ENCODE measurements around the gene ADPRH.

The ADPRH gene

DNA sequence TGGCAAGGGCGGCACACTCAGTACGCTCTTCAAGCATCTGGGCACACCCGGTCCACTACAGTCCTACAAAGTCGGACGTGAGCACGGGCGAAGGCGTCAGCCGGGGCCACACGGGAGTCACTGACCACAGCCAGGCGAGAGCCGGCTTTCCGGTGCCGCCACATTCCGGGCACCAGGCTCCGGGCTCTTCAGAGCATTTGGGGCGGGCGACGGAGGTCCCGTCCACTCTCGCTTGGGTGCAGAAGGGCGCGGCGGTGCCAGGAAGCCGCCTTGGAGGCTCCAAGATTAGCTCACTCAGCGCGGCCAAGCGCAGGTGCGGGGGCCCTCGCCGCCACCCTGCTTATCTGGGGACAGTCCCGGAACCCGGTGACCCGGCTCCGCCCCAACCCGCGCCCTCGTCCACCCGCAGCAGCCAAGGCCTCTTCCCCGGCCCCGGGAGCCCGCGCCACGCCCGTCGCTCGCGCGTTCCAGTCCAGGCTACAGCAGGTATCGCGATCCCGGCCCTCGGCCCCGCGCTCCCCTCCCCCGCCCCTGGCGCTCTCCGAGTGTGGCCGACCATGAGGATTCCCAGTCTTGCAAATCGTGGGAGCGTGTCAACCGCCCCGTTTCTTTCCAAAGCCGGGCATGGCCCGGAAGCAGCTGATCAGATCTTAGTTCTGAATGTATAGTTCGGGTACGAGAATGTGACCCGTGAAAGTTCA is at the start of gene ADPRH:
TSS of gene ADPRH (plus strand) at position 127 of the 701 bp plus-strand sequence. CDS start 2,678 bp downstream, outside the sequence.
- Histone ChIP-seq H3K36me3 (replicated peaks) (no peaks in the 10 kb centered on the region; the same call in 1 of the 2 replicates), H3K4me3 (peak within 1 kb of the TSS; percentile 28), H3K27me3 (ENCODE audit: low read depth) (no peaks in the 10 kb centered on the region), H3K4me1 (peaks cover 14% of the 10 kb centered on the region), H3K9me3 (no peaks in the 10 kb centered on the region)
- in situ Hi-C loops (cut with MboI; ENCODE audit: low sequenced_read_pairs) = no loop called here
- DNase-seq (ENCODE audit: low spot score in 2 of 2) = peak; percentile 28 to 80

DNA sequence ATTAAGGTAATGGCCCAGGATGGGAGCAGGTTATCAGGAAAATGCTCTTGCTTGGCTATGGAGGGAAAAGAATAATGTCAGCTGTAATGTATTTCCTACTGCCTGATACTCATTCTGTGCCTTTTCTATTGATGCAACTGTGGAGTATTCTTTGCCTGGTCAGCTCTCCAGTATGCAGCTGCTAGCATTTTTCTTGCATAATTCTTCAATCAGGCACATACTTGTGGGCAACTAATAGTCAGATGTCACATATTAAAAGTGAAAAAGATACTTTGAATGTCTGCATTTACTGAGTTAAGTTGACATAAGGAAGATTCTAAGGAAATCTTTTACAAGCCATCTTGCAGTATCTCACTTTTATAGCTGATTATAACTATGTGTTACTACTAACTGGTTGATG is 49.4 kb upstream of the ADPRH start:
- in situ Hi-C loops (cut with MboI; ENCODE audit: low sequenced_read_pairs) = no loop called here
- H3K4me3 ChIP-seq = no peak overlapping the region
- no peak for DNase-seq (ENCODE audit: low spot score in 2 of 2)
- H3K9me3 ChIP-seq = no peaks in the 10 kb centered on the region
- no peaks in the 10 kb centered on the region; the same call in 1 of the 2 replicates for H3K36me3 ChIP-seq (replicated peaks)
- no peaks in the 10 kb centered on the region for H3K4me1 ChIP-seq
- H3K27me3 ChIP-seq (ENCODE audit: low read depth) = no peaks in the 10 kb centered on the region

DNA sequence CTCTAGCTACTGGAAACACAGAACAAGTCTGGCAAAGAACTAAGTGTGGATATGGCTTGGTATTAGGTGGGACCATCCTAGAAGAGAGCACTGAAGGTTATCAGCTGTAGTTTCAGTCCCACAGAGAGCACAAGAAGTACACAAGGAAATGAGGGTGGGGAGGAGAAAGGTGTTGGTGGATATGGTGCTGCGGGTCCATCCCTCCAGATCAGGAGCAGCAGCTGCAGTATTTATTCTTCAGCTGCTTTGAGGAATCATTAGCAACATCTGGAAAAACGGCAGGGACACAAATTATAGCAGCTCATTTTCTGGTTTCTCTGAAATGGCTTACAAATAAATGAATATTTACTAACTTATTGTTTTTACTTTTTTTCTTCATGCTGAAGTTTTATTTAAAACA is 48.8 kb upstream of the ADPRH start:
- no peaks in the 10 kb centered on the region; the same call in 1 of the 2 replicates for H3K36me3 ChIP-seq (replicated peaks)
- H3K4me1 ChIP-seq = no peaks in the 10 kb centered on the region
- in situ Hi-C loops (cut with MboI; ENCODE audit: low sequenced_read_pairs) = no loop called here
- no peak for DNase-seq (ENCODE audit: low spot score in 2 of 2)
- H3K27me3 ChIP-seq (ENCODE audit: low read depth) = no peaks in the 10 kb centered on the region
- H3K4me3 ChIP-seq = no peak overlapping the region
- H3K9me3 ChIP-seq = no peaks in the 10 kb centered on the region

DNA sequence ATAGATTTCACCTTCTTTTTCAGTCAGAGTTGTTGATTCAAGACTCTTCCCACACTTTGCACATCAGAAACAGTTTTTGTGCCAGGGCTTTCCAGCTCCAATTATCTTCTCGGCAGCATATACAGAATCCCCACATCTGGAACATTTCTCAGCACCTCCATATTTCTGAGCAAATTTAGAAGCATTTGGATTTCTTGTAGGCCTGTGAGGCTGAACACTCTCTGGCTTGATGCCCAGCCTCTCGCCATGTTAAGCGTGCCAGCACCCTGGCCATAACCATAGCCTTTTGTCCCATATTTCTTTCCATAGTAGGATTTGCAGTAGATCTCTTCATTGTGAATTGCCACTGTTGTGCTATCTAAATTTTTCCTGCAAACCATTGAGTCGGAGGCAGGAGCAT is 48.1 kb upstream of the ADPRH start:
- H3K4me3 ChIP-seq = no peak overlapping the region
- H3K36me3 ChIP-seq (replicated peaks) = no peaks in the 10 kb centered on the region
- H3K27me3 ChIP-seq (ENCODE audit: low read depth) = no peaks in the 10 kb centered on the region
- in situ Hi-C loops (cut with MboI; ENCODE audit: low sequenced_read_pairs) = no loop called here
- no peak for DNase-seq (ENCODE audit: low spot score in 2 of 2)
- no peaks in the 10 kb centered on the region for H3K9me3 ChIP-seq
- H3K4me1 ChIP-seq = no peaks in the 10 kb centered on the region

DNA sequence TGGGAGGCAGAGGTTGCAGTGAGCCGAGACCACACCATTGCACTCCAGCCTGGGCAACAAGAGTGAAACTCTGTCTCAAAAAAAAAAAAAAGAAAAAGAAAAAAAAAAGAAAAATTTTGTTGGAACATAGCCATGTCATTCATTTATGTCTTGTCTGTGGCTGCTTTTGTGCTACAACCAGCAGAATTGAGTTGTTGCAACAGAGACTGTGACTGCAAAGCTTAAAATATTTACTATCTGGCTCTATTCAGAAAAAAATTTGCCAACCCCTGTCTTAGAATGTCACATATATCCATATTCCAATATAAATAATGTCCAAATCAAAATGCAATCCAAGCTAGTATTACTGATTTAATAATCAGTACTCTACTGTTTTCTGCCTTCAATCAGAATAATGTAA is 45.0 kb upstream of the ADPRH start:
- Histone ChIP-seq H3K27me3 (ENCODE audit: low read depth) (no peaks in the 10 kb centered on the region), H3K4me3 (no peak overlapping the region), H3K9me3 (no peaks in the 10 kb centered on the region), H3K4me1 (no peaks in the 10 kb centered on the region), H3K36me3 (replicated peaks) (no peaks in the 10 kb centered on the region)
- no peak for DNase-seq (ENCODE audit: low spot score in 2 of 2)
- in situ Hi-C loops (cut with MboI; ENCODE audit: low sequenced_read_pairs) = no loop called here

DNA sequence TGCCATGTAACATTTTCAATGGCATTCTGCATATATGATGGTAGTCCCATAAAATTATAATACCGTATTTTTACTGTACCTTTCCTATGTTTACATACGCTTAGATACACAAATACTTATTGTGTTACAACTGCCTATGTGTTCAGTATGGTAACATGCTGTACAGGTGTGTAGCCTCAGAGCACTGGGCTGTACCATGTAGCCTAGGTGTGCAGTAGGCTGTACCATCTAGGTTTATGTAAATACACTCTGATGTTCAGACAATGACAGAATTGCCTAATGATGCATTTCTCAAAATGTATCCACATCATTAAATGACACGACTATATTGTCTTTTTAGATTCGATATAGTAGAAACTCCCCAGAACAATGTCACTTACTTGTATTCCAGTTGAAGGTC is 42.5 kb upstream of the ADPRH start:
- H3K27me3 ChIP-seq (ENCODE audit: low read depth) = no peaks in the 10 kb centered on the region
- no peak overlapping the region for H3K4me3 ChIP-seq
- DNase-seq (ENCODE audit: low spot score in 2 of 2) = no peak
- H3K4me1 ChIP-seq = no peaks in the 10 kb centered on the region
- no peaks in the 10 kb centered on the region for H3K36me3 ChIP-seq (replicated peaks)
- in situ Hi-C loops (cut with MboI; ENCODE audit: low sequenced_read_pairs) = no loop called here
- H3K9me3 ChIP-seq = no peaks in the 10 kb centered on the region

DNA sequence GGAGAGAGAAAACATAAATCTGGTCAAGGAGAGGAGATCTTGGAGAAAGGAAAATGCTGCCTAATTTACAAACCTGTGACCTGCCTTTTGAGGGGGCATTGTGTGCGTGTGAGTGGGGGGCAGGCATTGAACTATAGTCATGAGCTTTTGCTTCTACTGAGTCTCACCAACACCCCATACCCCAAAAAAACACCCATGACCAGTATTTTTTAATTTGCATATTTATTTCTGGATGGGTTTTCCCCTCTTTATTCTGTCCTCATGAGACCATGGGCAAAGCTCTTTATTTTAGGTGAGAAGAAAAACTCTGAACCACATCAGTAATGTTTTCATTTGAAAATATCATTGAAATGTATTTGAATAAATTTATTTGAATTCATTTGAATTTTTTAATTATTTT is 40.5 kb upstream of the ADPRH start:
- no peaks in the 10 kb centered on the region for H3K4me1 ChIP-seq
- in situ Hi-C loops (cut with MboI; ENCODE audit: low sequenced_read_pairs) = no loop called here
- no peaks in the 10 kb centered on the region for H3K9me3 ChIP-seq
- H3K36me3 ChIP-seq (replicated peaks) = no peaks in the 10 kb centered on the region
- DNase-seq (ENCODE audit: low spot score in 2 of 2) = no peak
- H3K4me3 ChIP-seq = no peak overlapping the region
- H3K27me3 ChIP-seq (ENCODE audit: low read depth) = no peaks in the 10 kb centered on the region

DNA sequence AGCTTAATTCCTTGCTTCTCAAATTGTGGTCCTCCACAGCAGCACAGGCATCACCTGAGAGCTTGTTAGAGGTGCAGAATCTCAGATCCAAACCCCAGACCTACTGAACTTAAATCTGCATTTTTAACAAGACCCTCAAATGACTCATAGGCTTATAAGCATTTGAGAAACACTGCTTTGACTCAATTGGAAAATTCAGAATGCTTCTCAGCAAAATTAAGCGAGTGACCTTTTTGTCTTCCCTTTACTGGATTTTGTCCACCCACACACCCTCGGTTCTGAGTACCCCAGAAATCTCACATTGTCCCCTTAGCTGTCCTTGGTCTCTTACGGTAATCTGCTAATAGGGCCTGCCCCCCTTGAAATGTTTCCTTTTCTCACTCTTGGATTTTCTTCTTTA is 37.7 kb upstream of the ADPRH start:
- H3K9me3 ChIP-seq = no peaks in the 10 kb centered on the region
- no peak for DNase-seq (ENCODE audit: low spot score in 2 of 2)
- in situ Hi-C loops (cut with MboI; ENCODE audit: low sequenced_read_pairs) = no loop called here
- no peak overlapping the region for H3K4me3 ChIP-seq
- no peaks in the 10 kb centered on the region for H3K27me3 ChIP-seq (ENCODE audit: low read depth)
- H3K36me3 ChIP-seq (replicated peaks) = no peaks in the 10 kb centered on the region
- H3K4me1 ChIP-seq = no peaks in the 10 kb centered on the region

DNA sequence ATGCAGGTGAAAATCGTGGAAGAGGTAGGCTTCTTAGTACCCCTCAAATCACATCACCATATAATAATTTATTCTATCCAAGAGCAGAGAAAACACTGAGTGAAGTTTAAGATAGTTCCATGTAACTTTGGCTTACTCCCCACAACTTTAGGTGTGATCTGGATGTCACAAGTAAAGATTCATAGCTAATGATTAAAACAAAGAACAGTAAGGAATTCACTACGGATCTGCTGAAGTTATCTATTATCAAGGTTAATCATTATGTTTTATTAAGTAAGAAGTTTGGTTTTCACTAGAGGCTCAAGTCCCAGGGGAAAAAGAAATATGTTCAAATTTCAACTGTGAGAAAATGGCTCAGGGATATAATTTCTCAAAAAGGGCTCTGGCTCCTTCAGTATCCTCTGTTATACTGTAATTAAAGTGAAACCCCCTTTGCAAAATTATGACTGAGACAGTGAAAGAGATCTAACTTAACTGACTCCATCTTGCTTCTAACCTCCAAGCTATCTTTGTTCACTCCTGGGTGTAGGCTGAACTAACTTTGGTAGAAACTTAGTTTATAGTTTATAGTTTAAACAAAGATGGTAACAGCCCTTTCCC is 37.0 kb upstream of the ADPRH start:
- no peaks in the 10 kb centered on the region for H3K27me3 ChIP-seq (ENCODE audit: low read depth)
- no peaks in the 10 kb centered on the region for H3K4me1 ChIP-seq
- no peaks in the 10 kb centered on the region for H3K36me3 ChIP-seq (replicated peaks)
- DNase-seq (ENCODE audit: low spot score in 2 of 2) = no peak
- in situ Hi-C loops (cut with MboI; ENCODE audit: low sequenced_read_pairs) = no loop called here
- H3K4me3 ChIP-seq = no peak overlapping the region
- no peaks in the 10 kb centered on the region for H3K9me3 ChIP-seq

DNA sequence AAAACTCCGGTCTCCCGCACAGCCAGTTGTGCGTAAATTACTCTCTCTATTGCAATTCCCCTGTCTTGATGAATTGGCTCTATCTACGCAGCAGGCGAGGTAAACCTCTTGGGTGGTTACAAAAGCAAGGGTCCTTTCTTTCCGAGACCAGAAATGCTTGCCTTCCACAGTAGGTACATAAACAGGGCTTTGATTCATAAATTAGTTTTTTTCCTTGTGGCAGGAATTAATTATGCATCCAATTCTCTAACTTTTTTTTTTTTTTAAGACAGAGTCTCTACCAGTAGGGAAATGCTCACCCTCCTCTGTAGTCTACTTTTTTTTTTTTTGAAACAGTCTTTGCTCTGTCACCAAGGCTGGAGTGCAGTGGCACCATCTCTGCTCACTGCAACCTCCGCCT is 36.1 kb upstream of the ADPRH start:
- H3K4me1 ChIP-seq = no peaks in the 10 kb centered on the region
- no peak overlapping the region for H3K4me3 ChIP-seq
- H3K27me3 ChIP-seq (ENCODE audit: low read depth) = no peaks in the 10 kb centered on the region
- DNase-seq (ENCODE audit: low spot score in 2 of 2) = no peak
- H3K36me3 ChIP-seq (replicated peaks) = no peaks in the 10 kb centered on the region
- no peaks in the 10 kb centered on the region for H3K9me3 ChIP-seq
- in situ Hi-C loops (cut with MboI; ENCODE audit: low sequenced_read_pairs) = no loop called here

DNA sequence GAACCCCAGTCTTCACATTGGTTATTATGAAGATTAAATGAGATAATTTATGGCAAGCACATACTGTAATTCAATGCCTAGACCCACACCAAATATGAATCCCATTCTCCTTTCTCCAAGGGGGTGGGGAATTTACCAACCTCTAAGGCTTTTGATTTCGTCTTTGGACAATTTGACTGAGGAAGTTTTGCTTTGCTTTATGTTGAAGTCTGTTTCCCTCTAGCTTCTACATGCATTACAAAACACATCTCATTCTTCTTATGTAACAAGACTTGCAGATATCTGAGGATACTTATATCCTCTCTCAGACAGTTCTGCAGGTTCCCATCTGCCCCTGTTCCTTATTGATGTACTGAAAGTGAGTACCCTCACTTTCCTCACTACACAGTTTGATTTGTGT is 32.1 kb upstream of the ADPRH start:
- Histone ChIP-seq H3K4me1 (no peaks in the 10 kb centered on the region), H3K4me3 (no peak overlapping the region), H3K27me3 (ENCODE audit: low read depth) (no peaks in the 10 kb centered on the region), H3K9me3 (no peaks in the 10 kb centered on the region), H3K36me3 (replicated peaks) (no peaks in the 10 kb centered on the region)
- DNase-seq (ENCODE audit: low spot score in 2 of 2) = no peak
- in situ Hi-C loops (cut with MboI; ENCODE audit: low sequenced_read_pairs) = no loop called here

DNA sequence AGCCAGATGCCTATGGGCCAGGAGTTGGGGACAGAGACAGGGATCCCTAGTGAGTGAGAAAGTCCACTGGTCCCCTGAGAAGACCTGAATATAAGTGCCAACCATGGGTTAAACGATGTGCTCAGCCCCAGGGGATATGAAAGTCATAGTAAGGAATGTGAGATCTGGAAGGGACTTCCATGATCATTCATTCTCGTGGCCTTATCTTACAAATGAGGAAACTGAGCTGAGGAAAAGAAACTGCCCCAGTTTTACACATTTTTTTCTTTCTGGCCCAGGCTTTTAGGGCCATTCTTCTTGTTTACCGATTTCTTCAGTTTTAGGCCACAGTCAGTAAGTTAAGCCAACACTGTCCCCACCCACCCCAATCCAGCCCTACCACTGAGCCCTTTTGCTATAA is 31.0 kb upstream of the ADPRH start:
- Histone ChIP-seq H3K4me3 (no peak overlapping the region), H3K4me1 (no peaks in the 10 kb centered on the region), H3K27me3 (ENCODE audit: low read depth) (no peaks in the 10 kb centered on the region), H3K9me3 (no peaks in the 10 kb centered on the region), H3K36me3 (replicated peaks) (no peaks in the 10 kb centered on the region)
- in situ Hi-C loops (cut with MboI; ENCODE audit: low sequenced_read_pairs) = no loop called here
- no peak for DNase-seq (ENCODE audit: low spot score in 2 of 2)

DNA sequence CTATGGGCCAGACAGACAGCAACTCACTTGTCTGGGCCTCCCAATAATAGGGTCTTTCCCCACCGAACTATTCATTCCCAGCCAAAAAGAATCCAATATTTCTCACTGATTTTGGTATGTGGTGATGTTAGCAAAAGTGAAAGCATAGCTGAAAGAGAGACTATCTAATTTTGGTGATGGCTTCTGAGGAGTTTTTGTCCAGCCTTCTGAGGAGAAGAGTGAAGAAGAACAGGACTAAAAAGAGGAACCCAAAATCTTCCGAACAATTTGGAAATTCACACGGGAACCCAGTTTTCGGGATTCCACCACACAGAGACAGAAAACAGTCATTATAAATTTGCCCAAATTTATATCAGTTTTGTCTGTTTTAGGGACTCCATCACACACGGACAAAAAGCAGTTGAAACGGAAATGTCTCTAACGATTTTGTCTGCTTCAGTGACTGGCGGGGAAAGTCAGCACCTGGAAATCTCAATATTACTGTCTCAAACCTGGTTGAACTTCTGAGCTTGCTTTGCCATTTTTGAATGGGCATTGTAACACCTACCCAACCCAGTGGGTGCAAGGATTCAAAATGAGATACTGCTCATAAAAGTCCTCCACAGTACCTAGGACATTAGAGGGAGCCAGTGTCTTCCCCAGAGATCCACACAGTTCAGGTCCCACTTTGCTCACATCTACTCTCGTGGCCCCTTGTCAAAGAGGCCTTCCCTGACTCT is 28.9 kb upstream of the ADPRH start:
- no peaks in the 10 kb centered on the region for H3K4me1 ChIP-seq
- in situ Hi-C loops (cut with MboI; ENCODE audit: low sequenced_read_pairs) = no loop called here
- H3K4me3 ChIP-seq = no peak overlapping the region
- no peaks in the 10 kb centered on the region for H3K27me3 ChIP-seq (ENCODE audit: low read depth)
- H3K36me3 ChIP-seq (replicated peaks) = no peaks in the 10 kb centered on the region
- no peaks in the 10 kb centered on the region for H3K9me3 ChIP-seq
- DNase-seq (ENCODE audit: low spot score in 2 of 2) = no peak

DNA sequence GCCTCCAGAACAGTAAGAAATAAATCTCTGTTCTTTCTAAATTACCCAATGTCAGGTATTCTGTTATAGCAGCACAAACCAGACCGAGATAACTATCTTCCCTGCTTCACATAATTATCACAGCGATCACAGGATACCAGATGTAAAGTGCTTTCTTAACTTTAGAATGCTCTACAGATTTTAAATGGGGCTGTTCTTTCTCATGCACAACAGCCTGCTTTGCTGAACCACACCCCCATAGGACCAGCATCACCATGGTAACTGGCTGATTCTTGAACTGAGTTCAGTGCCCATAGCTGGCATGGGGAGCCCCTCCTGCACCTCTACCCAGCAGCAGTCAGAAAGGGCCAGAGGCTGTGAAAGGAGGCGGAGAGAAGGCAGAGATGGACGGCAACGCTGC is 27.7 kb upstream of the ADPRH start:
- H3K9me3 ChIP-seq = no peaks in the 10 kb centered on the region
- no peak for DNase-seq (ENCODE audit: low spot score in 2 of 2)
- H3K36me3 ChIP-seq (replicated peaks) = no peaks in the 10 kb centered on the region
- in situ Hi-C loops (cut with MboI; ENCODE audit: low sequenced_read_pairs) = no loop called here
- no peaks in the 10 kb centered on the region for H3K4me1 ChIP-seq
- H3K27me3 ChIP-seq (ENCODE audit: low read depth) = no peaks in the 10 kb centered on the region
- H3K4me3 ChIP-seq = no peak overlapping the region
